Measurements from ENCODE around the gene NAV2. TPM values are rescaled to one million over a fixed set of nuclear protein-coding genes. Genes with fewer than 3 reads are reported as not detected.

The NAV2 gene
- total RNA-seq, 1 experiment from 2014 or later: 2.1 TPM

DNA sequence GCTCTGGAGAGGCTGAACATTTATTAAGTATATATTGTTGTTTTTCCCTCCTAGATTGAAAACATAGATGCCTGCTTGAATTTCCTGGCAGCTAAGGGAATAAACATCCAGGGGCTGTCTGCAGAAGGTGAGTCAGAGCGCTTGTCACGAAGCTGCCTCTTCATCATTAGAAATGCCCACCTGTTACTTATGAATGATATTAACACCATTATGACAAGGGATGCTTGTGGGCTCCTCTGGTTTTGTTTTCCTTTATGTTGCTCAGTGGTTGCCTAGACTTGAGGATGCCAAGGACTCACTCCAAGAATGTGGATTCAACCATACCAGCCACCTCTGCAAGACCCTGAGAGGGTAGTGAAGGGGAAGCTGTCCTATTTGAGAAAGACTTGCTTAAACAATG is 156.2 kb downstream of the NAV2 start:
- POLR2A ChIA-PET: no interaction called here
- no peak overlapping the region for H3K27ac ChIP-seq (ENCODE audit: low read depth, low read length)
- BruUV-seq (replicated peaks): no TSS peak

DNA sequence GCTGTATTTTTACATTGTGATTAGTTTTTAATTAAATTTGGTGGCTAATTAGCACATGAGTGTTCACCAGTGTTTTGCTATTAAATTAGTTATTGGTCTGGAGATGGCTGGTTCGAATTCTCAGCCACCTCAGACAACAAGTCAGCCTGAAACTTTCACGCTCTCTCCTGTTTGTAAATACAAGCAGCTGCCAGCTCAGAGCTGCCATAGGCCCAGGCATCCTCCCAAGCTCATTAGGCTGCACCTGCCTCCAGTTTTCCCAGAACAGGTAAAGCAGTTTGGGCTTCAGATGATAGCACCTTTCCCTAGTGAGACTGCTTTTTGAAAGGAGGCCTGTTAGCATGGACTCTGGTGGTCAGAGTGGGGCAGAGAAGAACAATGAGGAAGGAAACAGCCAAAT is 156.8 kb downstream of the NAV2 start:
- BruUV-seq (replicated peaks): no TSS peak
- TF ChIP-seq YY1 (IDR thresholded peaks at IDR 0.05; ENCODE audit: extremely low read depth, insufficient replicate concordance, low read depth, low read length) (no peak), ELF1 (IDR thresholded peaks at IDR 0.05; ENCODE audit: borderline replicate concordance, low read depth) (no peak), POLR2A (IDR thresholded peaks at IDR 0.05; ENCODE audit: borderline replicate concordance, extremely low read depth, insufficient read depth, insufficient read length) (no peak), CEBPB (IDR thresholded peaks at IDR 0.05; ENCODE audit: low read depth) (no peak), ZNF274 (IDR thresholded peaks at IDR 0.05; ENCODE audit: low read depth, low read length) (no peak), EZH2phosphoT487 (IDR thresholded peaks at IDR 0.05; ENCODE audit: borderline replicate concordance) (no peak), EZH2 (IDR thresholded peaks at IDR 0.05) (no peak), EGR1 (IDR thresholded peaks at IDR 0.05; ENCODE audit: low read depth) (no peak)
- TF ChIP-seq, protein P1, sequence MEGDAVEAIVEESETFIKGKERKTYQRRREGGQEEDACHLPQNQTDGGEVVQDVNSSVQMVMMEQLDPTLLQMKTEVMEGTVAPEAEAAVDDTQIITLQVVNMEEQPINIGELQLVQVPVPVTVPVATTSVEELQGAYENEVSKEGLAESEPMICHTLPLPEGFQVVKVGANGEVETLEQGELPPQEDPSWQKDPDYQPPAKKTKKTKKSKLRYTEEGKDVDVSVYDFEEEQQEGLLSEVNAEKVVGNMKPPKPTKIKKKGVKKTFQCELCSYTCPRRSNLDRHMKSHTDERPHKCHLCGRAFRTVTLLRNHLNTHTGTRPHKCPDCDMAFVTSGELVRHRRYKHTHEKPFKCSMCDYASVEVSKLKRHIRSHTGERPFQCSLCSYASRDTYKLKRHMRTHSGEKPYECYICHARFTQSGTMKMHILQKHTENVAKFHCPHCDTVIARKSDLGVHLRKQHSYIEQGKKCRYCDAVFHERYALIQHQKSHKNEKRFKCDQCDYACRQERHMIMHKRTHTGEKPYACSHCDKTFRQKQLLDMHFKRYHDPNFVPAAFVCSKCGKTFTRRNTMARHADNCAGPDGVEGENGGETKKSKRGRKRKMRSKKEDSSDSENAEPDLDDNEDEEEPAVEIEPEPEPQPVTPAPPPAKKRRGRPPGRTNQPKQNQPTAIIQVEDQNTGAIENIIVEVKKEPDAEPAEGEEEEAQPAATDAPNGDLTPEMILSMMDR (IDR thresholded peaks at IDR 0.05 in 2 of 3, conservative IDR thresholded peaks at IDR 0.05 in 1 of 3; ENCODE audit: borderline replicate concordance in 1 of 3, insufficient read depth in 1 of 3, low read depth in 2 of 3, low read length in 2 of 3): no peak
- TF ChIP-seq, protein P2, sequence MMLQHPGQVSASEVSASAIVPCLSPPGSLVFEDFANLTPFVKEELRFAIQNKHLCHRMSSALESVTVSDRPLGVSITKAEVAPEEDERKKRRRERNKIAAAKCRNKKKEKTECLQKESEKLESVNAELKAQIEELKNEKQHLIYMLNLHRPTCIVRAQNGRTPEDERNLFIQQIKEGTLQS (IDR thresholded peaks at IDR 0.05): no peak

More for the DNA sequence above, 156.2 kb downstream of the NAV2 start:
- no peak overlapping the region for H3K4me3 ChIP-seq (replicated peaks in 1 of 2; ENCODE audit: low read depth in 1 of 2, low read length in 2 of 2)
- H4K20me1 ChIP-seq (ENCODE audit: insufficient read depth): no peaks in the 10 kb centered on the region
- TF ChIP-seq YY1 (IDR thresholded peaks at IDR 0.05; ENCODE audit: extremely low read depth, insufficient replicate concordance, low read depth, low read length) (no peak), ELF1 (IDR thresholded peaks at IDR 0.05; ENCODE audit: borderline replicate concordance, low read depth) (no peak), ZFX (IDR thresholded peaks at IDR 0.05) (no peak), EGR1 (IDR thresholded peaks at IDR 0.05; ENCODE audit: low read depth) (no peak), EZH2 (IDR thresholded peaks at IDR 0.05) (no peak), SP1 (IDR thresholded peaks at IDR 0.05; ENCODE audit: low read depth) (no peak), POLR2A (IDR thresholded peaks at IDR 0.05; ENCODE audit: borderline replicate concordance, extremely low read depth, insufficient read depth, insufficient read length) (no peak), EZH2phosphoT487 (IDR thresholded peaks at IDR 0.05; ENCODE audit: borderline replicate concordance) (no peak), POLR2AphosphoS5 (IDR thresholded peaks at IDR 0.05; ENCODE audit: low read depth, low read length) (no peak)
- TF ChIP-seq, protein P2 (IDR thresholded peaks at IDR 0.05): no peak
- TF ChIP-seq, protein P3, sequence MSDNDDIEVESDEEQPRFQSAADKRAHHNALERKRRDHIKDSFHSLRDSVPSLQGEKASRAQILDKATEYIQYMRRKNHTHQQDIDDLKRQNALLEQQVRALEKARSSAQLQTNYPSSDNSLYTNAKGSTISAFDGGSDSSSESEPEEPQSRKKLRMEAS (IDR thresholded peaks at IDR 0.05): no peak
- ATAC-seq (no peak), DNase-seq (ENCODE audit: low read depth, low spot score) (no peak)
- H3K79me2 ChIP-seq (ENCODE audit: insufficient read depth, low read length): no peaks in the 10 kb centered on the region
- H3K36me3 ChIP-seq (ENCODE audit: control insufficient read depth in 1 of 2, insufficient read depth in 2 of 2, low read length in 2 of 2): no peaks in the 10 kb centered on the region
- H3K9me2 ChIP-seq (ENCODE audit: insufficient read depth): no peaks in the 10 kb centered on the region
- no peak overlapping the region for H3K4me2 ChIP-seq (ENCODE audit: low read length)
- intact Hi-C loops (cut with micrococcal nuclease): no loop called here
- RAD21 ChIA-PET (ENCODE audit: low non-redundant PET in 1 of 2, low total read pairs in 2 of 2, uncharacterized antibody in 2 of 2, unreplicated experiment in 2 of 2): no interaction called here
- H3K9ac ChIP-seq (ENCODE audit: low read length): no peak overlapping the region
- H3K4me1 ChIP-seq (ENCODE audit: control insufficient read depth in 1 of 2, insufficient read depth in 2 of 2, low read length in 2 of 2): no peaks in the 10 kb centered on the region
- CTCF ChIA-PET: no interaction called here
- H3K9me3 ChIP-seq (ENCODE audit: control insufficient read depth in 1 of 2, insufficient read depth in 1 of 2, low read depth in 1 of 2, low read length in 2 of 2): no peaks in the 10 kb centered on the region
- no peak overlapping the region for H2AFZ ChIP-seq (ENCODE audit: low read depth, low read length, poor library complexity, severe bottlenecking)
- H3K27me3 ChIP-seq (ENCODE audit: insufficient read depth, low read length): no peaks in the 10 kb centered on the region

More for the DNA sequence above, 156.8 kb downstream of the NAV2 start:
- no peak overlapping the region for H2AFZ ChIP-seq (ENCODE audit: low read depth, low read length, poor library complexity, severe bottlenecking)
- H3K4me2 ChIP-seq (ENCODE audit: low read length): no peak overlapping the region
- H3K4me3 ChIP-seq (replicated peaks in 1 of 2; ENCODE audit: low read depth in 1 of 2, low read length in 2 of 2): no peak overlapping the region
- intact Hi-C loops (cut with micrococcal nuclease): no loop called here
- POLR2A ChIA-PET: no interaction called here
- H3K79me2 ChIP-seq (ENCODE audit: insufficient read depth, low read length): no peaks in the 10 kb centered on the region
- H3K27me3 ChIP-seq (ENCODE audit: insufficient read depth, low read length): no peaks in the 10 kb centered on the region
- DNase-seq (ENCODE audit: low read depth, low spot score) (no peak), ATAC-seq (no peak)
- RAD21 ChIA-PET (ENCODE audit: low non-redundant PET in 1 of 2, low total read pairs in 2 of 2, uncharacterized antibody in 2 of 2, unreplicated experiment in 2 of 2): no interaction called here
- no peaks in the 10 kb centered on the region for H3K4me1 ChIP-seq (ENCODE audit: control insufficient read depth in 1 of 2, insufficient read depth in 2 of 2, low read length in 2 of 2)
- no peak overlapping the region for H3K27ac ChIP-seq (ENCODE audit: low read depth, low read length)
- H3K9me2 ChIP-seq (ENCODE audit: insufficient read depth): no peaks in the 10 kb centered on the region
- no peaks in the 10 kb centered on the region for H4K20me1 ChIP-seq (ENCODE audit: insufficient read depth)
- CTCF ChIA-PET: no interaction called here
- no peak overlapping the region for H3K9ac ChIP-seq (ENCODE audit: low read length)
- H3K9me3 ChIP-seq (ENCODE audit: control insufficient read depth in 1 of 2, insufficient read depth in 1 of 2, low read depth in 1 of 2, low read length in 2 of 2): no peaks in the 10 kb centered on the region
- no peaks in the 10 kb centered on the region for H3K36me3 ChIP-seq (ENCODE audit: control insufficient read depth in 1 of 2, insufficient read depth in 2 of 2, low read length in 2 of 2)

All from HCT116 (cell line).